KOPT-K1 (cell line): Measurements from ENCODE around the gene EPPIN.

Experiments
- H3K27ac ChIP-seq: fragments of 200-600 bp; sonication (generic); 2 replicates; pipeline ENCODE4 v1.5.1; 2016; ENCODE audit warnings: antibody characterized with exemption, mild to moderate bottlenecking, low read depth, low read length; ENCODE audit not compliant: poor library complexity, severe bottlenecking
- H3K36me3 ChIP-seq: fragments of 200-600 bp; sonication (generic); 2 replicates; pipeline ENCODE4 v1.5.1; 2017; ENCODE audit warnings: antibody characterized with exemption, mild to moderate bottlenecking, low read length, moderate library complexity; ENCODE audit not compliant: insufficient read depth
- H3K9me3 ChIP-seq: fragments of 200-600 bp; sonication (generic); 2 replicates; pipeline ENCODE4 v1.5.1; 2017; ENCODE audit warnings: antibody characterized with exemption, low read length, mild to moderate bottlenecking; ENCODE audit not compliant: insufficient read depth, poor library complexity, severe bottlenecking

Gene EPPIN

DNA sequence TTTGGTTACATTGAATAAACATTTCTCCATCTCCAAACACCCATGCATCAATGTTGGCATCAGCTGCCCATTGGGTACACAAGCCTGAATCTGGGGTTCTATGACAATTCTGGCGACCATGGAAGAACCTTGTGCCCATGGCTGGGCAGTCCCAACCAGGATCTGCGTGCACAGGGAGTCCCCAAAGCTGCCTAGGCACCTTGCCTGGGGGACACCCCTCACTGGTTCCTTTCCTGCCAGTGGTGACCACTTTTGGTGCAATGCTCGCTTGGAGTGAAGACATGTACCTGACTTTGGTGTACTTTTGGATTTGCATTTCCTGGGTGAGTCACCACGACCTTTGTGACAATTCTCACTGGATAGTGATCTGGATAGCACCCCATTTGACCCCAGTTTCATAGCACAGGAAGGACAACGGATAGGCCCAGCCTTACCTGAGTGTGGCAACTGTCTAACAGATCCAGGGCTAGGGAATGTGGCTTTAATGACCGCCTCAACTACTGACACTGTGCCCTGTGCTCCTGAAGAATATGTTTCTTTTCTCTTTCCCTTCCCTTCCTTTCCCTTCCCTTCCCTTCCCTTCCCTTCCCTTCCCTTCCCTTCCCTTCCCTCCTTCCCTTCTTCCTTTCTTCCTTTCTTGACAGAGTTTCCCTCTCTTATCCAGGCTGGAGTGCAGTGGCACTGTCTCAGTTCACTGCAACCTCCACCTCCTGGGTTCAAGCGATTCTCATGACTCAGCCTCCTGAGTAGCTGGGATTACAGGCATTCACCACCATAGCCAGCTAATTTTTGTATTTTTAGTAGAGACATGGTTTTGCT, 38.9 kb downstream of the EPPIN start:
- Histone ChIP-seq H3K36me3 (no peaks in the 10 kb centered on the region), H3K9me3 (no peaks in the 10 kb centered on the region), H3K27ac (no peak overlapping the region)

GRCh38 chr20:45507011-45507820, 40.0 kb downstream of the EPPIN start:
- Histone ChIP-seq H3K9me3 (no peaks in the 10 kb centered on the region), H3K27ac (no peak overlapping the region), H3K36me3 (no peaks in the 10 kb centered on the region)

- Histone ChIP-seq H3K36me3 (no peaks in the 10 kb centered on the region), H3K27ac (no peak overlapping the region), H3K9me3 (no peaks in the 10 kb centered on the region)
Observed at GRCh38 chr20:45506398-45506797, 40.8 kb downstream of the EPPIN start.

- Histone ChIP-seq H3K9me3 (no peaks in the 10 kb centered on the region), H3K36me3 (no peaks in the 10 kb centered on the region), H3K27ac (no peak overlapping the region)
Observed at GRCh38 chr20:45503403-45503802, 43.8 kb downstream of the EPPIN start.

- no peaks in the 10 kb centered on the region for H3K9me3 ChIP-seq
- H3K27ac ChIP-seq: no peak overlapping the region
Observed at GRCh38 chr20:45502561-45502960, 44.6 kb downstream of the EPPIN start.

GRCh38 chr20:45501600-45501999, 45.6 kb downstream of the EPPIN start:
- H3K9me3 ChIP-seq: no peaks in the 10 kb centered on the region
- no peaks in the 10 kb centered on the region for H3K36me3 ChIP-seq
- H3K27ac ChIP-seq: no peak overlapping the region

More at GRCh38 chr20:45502561-45502960, 44.6 kb downstream of the EPPIN start:
- H3K36me3 ChIP-seq: no peaks in the 10 kb centered on the region

- Histone ChIP-seq H3K9me3 (no peaks in the 10 kb centered on the region), H3K27ac (no peak overlapping the region)
Observed at GRCh38 chr20:45500022-45500421, 47.2 kb downstream of the EPPIN start.

GRCh38 chr20:45497971-45498494, 49.2 kb downstream of the EPPIN start:
- H3K36me3 ChIP-seq: no peaks in the 10 kb centered on the region
- no peak overlapping the region for H3K27ac ChIP-seq
- no peaks in the 10 kb centered on the region for H3K9me3 ChIP-seq

More at GRCh38 chr20:45500022-45500421, 47.2 kb downstream of the EPPIN start:
- H3K36me3 ChIP-seq: no peaks in the 10 kb centered on the region

- Histone ChIP-seq H3K36me3 (no peaks in the 10 kb centered on the region), H3K9me3 (no peaks in the 10 kb centered on the region), H3K27ac (no peak overlapping the region)
Observed at GRCh38 chr20:45496166-45496565, 51.0 kb downstream of the EPPIN start.

DNA sequence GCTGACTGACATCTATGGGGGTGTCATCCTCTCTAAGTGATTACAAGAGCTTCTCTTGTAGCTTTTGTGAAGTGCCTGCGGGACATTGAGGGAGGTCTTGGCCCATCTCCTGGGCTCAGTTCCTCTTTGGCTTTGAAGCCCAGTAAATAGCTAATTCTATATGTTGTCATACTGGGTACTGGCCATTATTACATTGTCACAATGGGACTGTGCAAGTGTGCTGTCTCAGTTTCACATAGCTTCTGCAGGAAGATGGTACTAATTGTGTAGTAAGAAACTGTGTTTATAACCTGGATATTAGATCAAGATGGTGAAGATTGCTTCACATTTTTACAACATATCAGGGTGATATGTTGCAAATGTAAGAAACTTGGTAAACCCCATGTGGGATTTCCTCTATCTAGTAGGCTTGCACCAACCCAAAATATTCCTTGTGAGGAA, 51.7 kb downstream of the EPPIN start:
- no peaks in the 10 kb centered on the region for H3K36me3 ChIP-seq
- H3K9me3 ChIP-seq: no peaks in the 10 kb centered on the region
- H3K27ac ChIP-seq: no peak overlapping the region
